COLO668 (cell line): ENCODE measurements around the gene NPAS3.

ENCODE experiments used
- DNase-seq: peaks from one replicate; lab custom pipeline; 2025; ENCODE audit not compliant: unreplicated experiment; lab: John Stamatoyannopoulos, UW

NPAS3 gene

GRCh38 chr14:33734387-33734786, 795.7 kb downstream of the NPAS3 start:
- no peak for DNase-seq

- no peak for DNase-seq
Measured at GRCh38 chr14:33736299-33736825, 797.7 kb downstream of the NPAS3 start.

GRCh38 chr14:33736979-33737378, 798.3 kb downstream of the NPAS3 start:
- DNase-seq, result no peak

GRCh38 chr14:33737446-33737845, 798.8 kb downstream of the NPAS3 start:
- no peak for DNase-seq

- DNase-seq, result no peak
Measured at GRCh38 chr14:33738029-33738428, 799.4 kb downstream of the NPAS3 start.

GRCh38 chr14:33738491-33738890, 799.8 kb downstream of the NPAS3 start:
- no peak for DNase-seq

- DNase-seq, result no peak
Measured at GRCh38 chr14:33740531-33740930, 801.9 kb downstream of the NPAS3 start.

GRCh38 chr14:33742166-33742565, 803.5 kb downstream of the NPAS3 start:
- no peak for DNase-seq

GRCh38 chr14:33745163-33745562, 806.5 kb downstream of the NPAS3 start:
- DNase-seq, result no peak

- DNase-seq, result no peak
Measured at GRCh38 chr14:33747749-33748148, 809.1 kb downstream of the NPAS3 start.

- no peak for DNase-seq
Measured at GRCh38 chr14:33754261-33754660, 815.6 kb downstream of the NPAS3 start.

GRCh38 chr14:33755358-33755757, 816.7 kb downstream of the NPAS3 start:
- DNase-seq, result no peak

- DNase-seq, result no peak
Measured at GRCh38 chr14:33756833-33757232, 818.2 kb downstream of the NPAS3 start.

GRCh38 chr14:33758547-33758946, 819.9 kb downstream of the NPAS3 start:
- DNase-seq, result no peak

- no peak for DNase-seq
Measured at GRCh38 chr14:33762161-33762851, 823.6 kb downstream of the NPAS3 start.

- no peak for DNase-seq
Measured at GRCh38 chr14:33764876-33765650, 826.4 kb downstream of the NPAS3 start.

- no peak for DNase-seq
Measured at GRCh38 chr14:33767586-33768457, 829.1 kb downstream of the NPAS3 start.

GRCh38 chr14:33768458-33768830, 829.8 kb downstream of the NPAS3 start:
- DNase-seq, result no peak

GRCh38 chr14:33773205-33774030, 834.7 kb downstream of the NPAS3 start:
- DNase-seq, result no peak

GRCh38 chr14:33774161-33774560, 835.5 kb downstream of the NPAS3 start:
- DNase-seq, result no peak
